Activated CD4-positive, alpha-beta T cell treated with anti-CD3 and anti-CD28 coated beads for 48 hours (primary cell): ENCODE results near the gene GLYAT.

ENCODE experiments used
- DNase-seq: peaks from one replicate; pipeline ENCODE4 v3.0.0-alpha.2; 2020

Gene GLYAT

DNA sequence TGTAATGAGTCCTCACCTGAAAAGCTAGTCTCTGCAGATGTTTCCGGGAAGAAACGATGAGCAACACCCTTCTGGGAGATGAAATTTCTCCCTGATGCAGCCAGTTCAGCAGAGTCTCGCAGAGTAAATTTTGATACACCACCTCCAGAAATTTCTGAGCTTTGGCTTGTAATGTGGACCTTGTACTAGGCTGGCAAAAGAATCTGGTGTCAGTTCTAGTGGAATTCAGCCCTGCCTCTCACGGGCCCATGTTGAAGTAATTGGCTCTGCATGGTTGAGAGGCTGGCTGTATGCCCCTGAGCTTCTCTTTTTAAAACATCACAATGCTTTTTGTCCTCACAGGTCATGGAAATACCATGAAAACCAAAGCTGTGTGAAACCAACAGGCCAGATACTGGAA, at the start of gene GLYAT:
TSS of gene GLYAT (minus strand) at position 125 of the 400 bp plus-strand sequence. CDS start 7,447 bp downstream, outside the sequence.
- no peak for DNase-seq

GRCh38 chr11:58781345-58781744, 49.6 kb upstream of the GLYAT start:
- DNase-seq: no peak

- DNase-seq: no peak
These were observed 48.8 kb upstream of the GLYAT start for GRCh38 chr11:58780578-58780977.

GRCh38 chr11:58776891-58777710, 45.4 kb upstream of the GLYAT start:
- no peak for DNase-seq

DNA sequence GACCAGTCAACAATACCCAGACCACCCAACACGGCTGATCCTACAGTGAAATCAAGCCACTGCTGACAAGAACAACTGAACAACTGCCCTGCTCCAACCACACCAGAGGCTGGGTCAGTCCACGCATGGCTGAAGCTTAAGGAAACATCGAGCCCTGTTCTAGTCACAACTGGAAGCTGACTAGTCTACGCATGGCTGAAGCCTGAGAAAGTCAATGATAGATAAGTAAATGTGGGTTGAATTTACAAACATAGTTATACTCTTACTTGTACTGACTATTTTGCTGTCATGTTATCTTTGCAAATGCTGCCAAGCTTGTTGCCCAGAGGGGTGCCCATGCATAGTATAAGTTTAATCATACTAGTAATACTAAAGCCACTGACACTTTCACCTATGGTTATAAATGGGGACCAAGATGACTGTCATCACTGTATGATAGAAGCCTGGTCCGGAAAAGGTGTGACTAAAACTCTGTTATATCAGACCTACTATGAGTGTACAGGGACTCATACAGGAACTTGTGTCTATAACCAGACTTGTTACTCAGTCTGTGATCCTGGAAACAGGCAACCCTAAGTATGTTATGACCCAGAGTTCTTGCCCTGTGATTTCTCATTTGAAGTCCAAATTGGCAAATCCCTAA, 43.4 kb upstream of the GLYAT start:
- peak; percentile 25 for DNase-seq

DNA sequence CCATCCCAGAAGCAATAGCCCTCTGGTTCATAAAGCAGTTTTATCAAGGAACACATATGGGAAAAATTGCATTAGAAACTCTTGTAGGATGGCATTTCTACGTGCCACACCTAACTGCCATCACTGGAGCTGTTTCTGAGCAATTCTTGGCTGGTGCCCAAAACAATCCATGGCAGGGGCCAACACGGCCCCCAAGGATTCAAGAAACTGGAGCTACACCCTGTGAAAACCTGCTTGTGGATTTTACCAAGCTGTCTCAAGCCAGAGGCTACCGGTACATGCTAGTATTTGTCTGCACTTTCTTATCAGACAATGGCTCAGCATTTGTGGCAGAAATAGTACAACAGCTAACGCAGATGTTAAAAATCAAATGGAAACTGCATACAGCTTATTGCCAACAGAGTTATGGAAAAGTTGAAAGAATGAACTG, 42.4 kb upstream of the GLYAT start:
- DNase-seq: no peak

DNA sequence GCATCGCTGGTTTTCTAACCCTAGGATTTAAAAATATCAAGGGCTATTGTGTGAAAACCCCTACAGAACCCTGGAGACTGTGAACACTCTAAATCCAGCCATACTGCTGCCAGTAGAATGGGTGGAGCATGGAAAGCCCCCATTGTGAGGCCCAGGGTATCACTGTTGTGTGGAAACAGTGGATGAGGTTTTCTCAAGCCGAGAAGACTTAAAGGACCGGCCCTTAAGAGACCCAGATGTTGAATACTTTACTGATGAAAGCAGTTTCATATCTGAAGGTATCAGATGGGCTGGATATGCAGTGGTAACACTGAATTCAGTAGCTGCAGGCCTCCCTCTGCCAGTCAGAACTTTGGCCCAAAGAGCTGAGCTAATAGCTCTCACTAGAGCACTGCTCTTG, 41.6 kb upstream of the GLYAT start:
- no peak for DNase-seq

- DNase-seq: no peak
These were observed 40.9 kb upstream of the GLYAT start for GRCh38 chr11:58772329-58773285.

DNA sequence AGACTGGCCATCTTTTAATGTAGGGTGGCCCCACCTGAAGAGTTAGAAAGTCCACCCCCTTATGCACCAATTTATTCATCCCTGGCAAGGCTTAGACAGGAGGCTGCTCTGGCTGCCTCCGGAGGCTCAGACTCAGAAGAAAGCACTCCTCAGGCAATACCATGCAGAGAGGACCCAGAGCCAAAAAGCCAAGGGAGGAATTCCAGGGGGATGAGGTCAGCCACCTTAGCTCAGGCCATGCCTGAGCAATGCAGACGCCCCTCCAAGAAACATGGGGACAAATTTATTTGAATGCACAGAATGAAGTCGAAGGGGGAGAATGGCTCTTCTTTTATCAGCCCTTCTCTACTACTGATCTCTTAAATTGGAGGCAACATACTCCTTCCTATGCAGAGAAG, 39.7 kb upstream of the GLYAT start:
- no peak for DNase-seq

GRCh38 chr11:58770627-58771457, 39.1 kb upstream of the GLYAT start:
- DNase-seq: peak; percentile 13

DNA sequence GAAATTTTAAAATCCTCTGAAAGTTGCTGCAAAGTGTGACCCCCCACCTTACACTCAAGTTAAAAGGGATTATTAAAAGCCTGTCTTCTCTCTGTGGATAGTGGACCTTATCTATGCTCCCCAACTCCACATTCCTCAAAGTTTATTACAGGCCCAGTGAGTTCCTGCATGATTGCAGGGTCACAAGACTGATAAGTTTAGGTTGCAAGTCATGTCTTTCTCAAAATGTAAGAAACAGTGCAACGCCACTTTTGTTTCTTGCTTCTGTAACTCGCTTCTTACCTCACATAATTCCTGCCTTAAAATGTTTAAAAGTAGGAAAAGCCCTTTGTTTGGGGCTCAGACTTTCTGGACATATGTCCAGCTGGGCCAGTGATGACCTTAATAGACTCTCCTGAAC, 38.4 kb upstream of the GLYAT start:
- no peak for DNase-seq

DNA sequence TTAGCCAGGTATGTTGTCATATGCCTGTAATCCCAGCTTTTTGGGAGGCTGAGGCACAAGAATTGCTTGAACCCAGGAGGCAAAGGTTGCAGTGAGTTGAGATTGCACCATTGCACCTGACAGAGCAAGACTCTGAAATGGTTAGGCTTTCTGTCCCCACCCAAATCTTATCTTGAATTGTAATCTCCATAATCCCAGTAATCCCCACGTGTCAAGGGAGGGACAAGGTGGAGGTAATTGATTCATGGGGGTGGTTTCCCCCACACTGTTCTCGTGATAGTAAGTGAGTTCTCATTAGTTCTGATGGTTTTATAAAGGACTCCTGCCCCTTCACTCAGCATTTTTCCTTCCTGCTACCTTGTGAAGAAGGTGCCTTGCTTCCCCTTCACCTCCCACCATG, 37.6 kb upstream of the GLYAT start:
- DNase-seq: no peak

GRCh38 chr11:58768137-58768536, 36.4 kb upstream of the GLYAT start:
- DNase-seq: no peak

DNA sequence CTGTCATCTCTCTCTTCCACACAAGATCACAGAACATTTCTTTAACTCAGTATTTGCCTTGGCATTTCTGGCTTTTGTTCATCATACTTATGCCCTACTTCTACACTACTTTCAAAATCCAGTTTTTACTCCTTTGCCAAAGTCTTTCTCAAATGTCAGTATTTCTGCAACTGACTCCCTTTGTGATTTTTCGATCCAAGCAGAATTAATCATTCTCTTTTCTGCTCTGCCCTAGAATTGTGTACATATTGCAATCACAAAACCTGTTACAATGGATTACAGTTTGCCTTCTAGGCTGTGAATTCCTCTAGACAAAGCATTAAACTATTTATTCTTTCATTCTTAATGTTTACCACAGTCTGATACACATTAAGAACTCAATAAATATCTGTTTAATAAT, 33.3 kb upstream of the GLYAT start:
- no peak for DNase-seq

DNA sequence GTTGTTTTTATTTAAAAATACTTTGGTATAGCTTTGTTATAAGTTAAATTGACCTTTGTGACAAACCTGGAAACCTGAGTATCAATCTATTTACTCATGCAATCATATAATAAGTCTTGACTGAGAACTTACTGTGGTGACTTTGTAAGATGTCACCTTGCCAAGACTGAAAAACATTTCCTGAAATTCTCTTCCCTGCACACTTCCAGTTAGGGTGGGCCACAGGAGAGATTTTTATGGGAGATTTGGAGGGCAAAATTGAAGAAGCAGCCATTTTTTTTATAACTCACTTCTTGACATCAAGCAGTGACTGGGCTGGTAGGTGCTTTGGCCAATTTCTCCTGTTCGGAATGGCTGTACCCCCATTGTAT, 31.4 kb upstream of the GLYAT start:
- DNase-seq: no peak

- no peak for DNase-seq
These were observed 30.8 kb upstream of the GLYAT start for GRCh38 chr11:58762284-58763119.

GRCh38 chr11:58757439-58757838, 25.7 kb upstream of the GLYAT start:
- no peak for DNase-seq

GRCh38 chr11:58745705-58746364, 14.1 kb upstream of the GLYAT start:
- DNase-seq: no peak

GRCh38 chr11:58744988-58745704, 13.4 kb upstream of the GLYAT start:
- DNase-seq: no peak
